GM23338 (cell line): ENCODE data around the gene SLC45A3.

ENCODE experiments used
- EZH2 ChIP-seq: fragments of 200-600 bp; sonication (generic); IDR thresholded peaks from one replicate; pipeline ENCODE4 v1.8.0; 2017; ENCODE audit warnings: antibody characterized with exemption, mild to moderate bottlenecking, low read depth; ENCODE audit not compliant: unreplicated experiment
- EZH2phosphoT487 ChIP-seq: fragments of 200-600 bp; sonication (generic); IDR thresholded peaks from one replicate; pipeline ENCODE4 v1.8.1; 2018; ENCODE audit warnings: antibody characterized with exemption; ENCODE audit not compliant: unreplicated experiment
- POLR2AphosphoS5 ChIP-seq: IDR thresholded peaks from 2 replicates; pipeline ENCODE4 v1.6.1; 2016; ENCODE audit warnings: antibody characterized with exemption, low read depth

- TF ChIP-seq POLR2AphosphoS5 (no peak), EZH2phosphoT487 (no peak), EZH2 (no peak)
Measured at GRCh38 chr1:205650241-205650640, 30.1 kb downstream of the SLC45A3 start.
